Lung (tissue), 12 donors: ENCODE results near the gene TYMS. TPM values are rescaled to one million over a fixed set of nuclear protein-coding genes. Genes with fewer than 3 reads are reported as not detected.

Experiments used
- ATAC-seq: fragments of 200-7000 bp; cut with Tn5 transposase; one replicate; pipeline ENCODE4 v1.9.1; 2020; ENCODE audit warnings: moderate number of reproducible peaks; ENCODE audit not compliant: insufficient read depth, low FRiP score
- DNase-seq, 3 donors: peaks; one replicate each; pipeline ENCODE4 v3.0.0-alpha.2; 2013 to 2017
- H3K27ac ChIP-seq, 2 donors: one replicate each; pipeline ENCODE4 v1.5.1; 2013; ENCODE audit warnings: mild to moderate bottlenecking in 2 of 2, moderate library complexity in 2 of 2, control low read depth in 1 of 2, inconsistent platforms in 1 of 2, low read depth in 1 of 2, low read length in 1 of 2
- H3K27me3 ChIP-seq, 3 donors: one replicate each; pipeline ENCODE4 v1.5.1; 2013; ENCODE audit warnings: low read length in 2 of 3; ENCODE audit not compliant: control insufficient read depth in 3 of 3, insufficient read depth in 3 of 3
- H3K36me3 ChIP-seq, 4 donors: one replicate each; pipeline ENCODE4 v1.5.1; 2013; ENCODE audit warnings: low read length in 4 of 4, mild to moderate bottlenecking in 1 of 4, moderate library complexity in 1 of 4; ENCODE audit not compliant: control insufficient read depth in 4 of 4, insufficient read depth in 4 of 4
- H3K4me1 ChIP-seq, 5 donors: one replicate each; pipeline ENCODE4 v1.5.1; 2013; ENCODE audit warnings: low read length in 5 of 5, mild to moderate bottlenecking in 2 of 5, moderate library complexity in 1 of 5; ENCODE audit not compliant: control insufficient read depth in 5 of 5, insufficient read depth in 5 of 5
- H3K4me3 ChIP-seq: one replicate; pipeline ENCODE4 v1.5.1; 2013; ENCODE audit warnings: mild to moderate bottlenecking, control low read depth, moderate library complexity
- H3K9ac ChIP-seq, 2 donors: one replicate each; pipeline ENCODE4 v1.5.1; 2013; ENCODE audit warnings: low read length in 2 of 2, control low read depth in 1 of 2; ENCODE audit not compliant: insufficient read depth in 1 of 2
- H3K9me3 ChIP-seq, 4 donors: one replicate each; pipeline ENCODE4 v1.5.1; 2013; ENCODE audit warnings: low read length in 3 of 4, mild to moderate bottlenecking in 1 of 4, moderate library complexity in 1 of 4; ENCODE audit not compliant: control insufficient read depth in 4 of 4, insufficient read depth in 3 of 4
- WGBS, 2 donors: extraction: QIAGEN DNeasy Blood & Tissue Kit; methylation state at CpG; one replicate each; pipeline ENCODE4 v1.1.7; 2013; 5-methylcytosine and 5-hydroxymethylcytosine counted together
- polyA plus RNA-seq, 2 donors: library from polyadenylated mRNA; stranded (reverse); fragments of 200-250 nt; gene quantifications; one replicate each; pipeline ENCODE4 v1.2.1, GENCODE V29; 2013
- total RNA-seq, 2 donors: library from RNA; depleted of rRNA in 1 of 2; stranded (reverse); fragments of >200 nt in 1 of 2; gene quantifications; one replicate each; pipeline ENCODE4 v1.2.1, GENCODE V29; 2014 to 2021
- TF ChIP-seq, protein P1 (sequence below): IDR thresholded peaks from 2 replicates; pipeline ENCODE4 v1.5.1; 2012; ENCODE audit warnings: mild to moderate bottlenecking; ENCODE audit errors: control extremely low read depth, extremely low read depth
- donor health status: control.
- donor health status: control.
- donor health status: Bipolar disorder and iron deficiency.
- donor health status: healthy.
- donor health status: DM: yes; HTN: yes; CAD: no.

The TYMS gene
- total and polyA plus RNA-seq, 4 donors = 5.8 to 23.4 (median 8.2) TPM

DNA sequence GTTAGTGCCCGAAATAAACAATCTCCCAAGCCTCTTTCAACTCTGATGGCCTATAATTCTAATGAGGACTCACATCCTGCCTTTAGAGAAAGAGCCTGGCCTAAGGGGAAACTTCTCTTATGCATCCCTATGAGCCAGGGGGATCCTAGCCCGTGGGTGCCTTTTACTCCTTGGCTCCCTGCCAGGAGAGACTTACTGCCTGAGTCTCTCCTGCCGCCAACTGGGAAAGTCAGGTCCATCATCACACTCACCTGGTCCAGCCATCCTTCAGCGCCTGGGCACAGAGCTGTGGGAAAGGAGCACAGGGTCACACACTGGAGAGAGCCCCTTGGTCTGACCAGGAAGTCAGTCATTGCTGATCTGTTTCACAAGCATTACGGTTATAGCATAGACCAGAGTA lies 30.9 kb downstream of the TYMS start:
- Histone ChIP-seq H3K27me3 (no peaks in the 10 kb centered on the region), H3K27ac (no peak overlapping the region), H3K36me3 (peaks cover 0 to 36% (median 7%) of the 10 kb centered on the region in 4 donors), H3K4me3 (no peak overlapping the region), H3K4me1 (peaks cover 0 to 3% (median 0%) of the 10 kb centered on the region in 5 donors), H3K9ac (no peak overlapping the region), H3K9me3 (no peaks in the 10 kb centered on the region)
- ATAC-seq (no peak), DNase-seq (no peak)
- 75 to 78% methylated on average over 5 of the region's 5 CpGs for WGBS, 2 donors
- TF ChIP-seq, protein P1, sequence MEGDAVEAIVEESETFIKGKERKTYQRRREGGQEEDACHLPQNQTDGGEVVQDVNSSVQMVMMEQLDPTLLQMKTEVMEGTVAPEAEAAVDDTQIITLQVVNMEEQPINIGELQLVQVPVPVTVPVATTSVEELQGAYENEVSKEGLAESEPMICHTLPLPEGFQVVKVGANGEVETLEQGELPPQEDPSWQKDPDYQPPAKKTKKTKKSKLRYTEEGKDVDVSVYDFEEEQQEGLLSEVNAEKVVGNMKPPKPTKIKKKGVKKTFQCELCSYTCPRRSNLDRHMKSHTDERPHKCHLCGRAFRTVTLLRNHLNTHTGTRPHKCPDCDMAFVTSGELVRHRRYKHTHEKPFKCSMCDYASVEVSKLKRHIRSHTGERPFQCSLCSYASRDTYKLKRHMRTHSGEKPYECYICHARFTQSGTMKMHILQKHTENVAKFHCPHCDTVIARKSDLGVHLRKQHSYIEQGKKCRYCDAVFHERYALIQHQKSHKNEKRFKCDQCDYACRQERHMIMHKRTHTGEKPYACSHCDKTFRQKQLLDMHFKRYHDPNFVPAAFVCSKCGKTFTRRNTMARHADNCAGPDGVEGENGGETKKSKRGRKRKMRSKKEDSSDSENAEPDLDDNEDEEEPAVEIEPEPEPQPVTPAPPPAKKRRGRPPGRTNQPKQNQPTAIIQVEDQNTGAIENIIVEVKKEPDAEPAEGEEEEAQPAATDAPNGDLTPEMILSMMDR = no peak

DNA sequence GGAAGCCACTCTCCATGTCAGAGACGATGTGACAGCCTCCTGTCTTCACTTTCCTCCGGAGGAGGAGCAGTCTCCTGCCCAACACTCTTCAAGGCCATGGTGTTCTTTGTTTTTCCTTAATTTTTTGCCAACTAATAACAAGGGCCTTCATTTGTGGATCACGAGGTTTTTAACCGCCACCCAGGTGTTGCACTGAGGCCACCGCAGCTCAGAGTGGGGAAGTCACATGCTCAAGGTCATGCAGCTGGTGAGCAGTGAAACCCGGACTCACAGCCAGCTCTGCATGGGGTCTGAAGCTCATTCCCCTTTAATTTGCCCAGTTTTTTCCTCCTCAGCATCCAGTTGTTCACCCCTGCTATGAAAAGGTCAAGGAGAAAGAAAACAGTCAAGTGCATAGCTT lies 35.4 kb downstream of the TYMS start:
- ATAC-seq (no peak), DNase-seq (no peak)
- H3K27ac ChIP-seq = no peak overlapping the region
- H3K4me1 ChIP-seq = no peaks in the 10 kb centered on the region
- TF ChIP-seq, protein P1 = no peak
- no peaks in the 10 kb centered on the region for H3K27me3 ChIP-seq
- no peaks in the 10 kb centered on the region for H3K9me3 ChIP-seq
- no peak overlapping the region for H3K4me3 ChIP-seq
- 77 to 84% methylated on average over 6 of the region's 6 CpGs for WGBS, 2 donors
- no peak overlapping the region for H3K9ac ChIP-seq
- H3K36me3 ChIP-seq = peaks cover 0 to 31% (median 6%) of the 10 kb centered on the region in 4 donors

DNA sequence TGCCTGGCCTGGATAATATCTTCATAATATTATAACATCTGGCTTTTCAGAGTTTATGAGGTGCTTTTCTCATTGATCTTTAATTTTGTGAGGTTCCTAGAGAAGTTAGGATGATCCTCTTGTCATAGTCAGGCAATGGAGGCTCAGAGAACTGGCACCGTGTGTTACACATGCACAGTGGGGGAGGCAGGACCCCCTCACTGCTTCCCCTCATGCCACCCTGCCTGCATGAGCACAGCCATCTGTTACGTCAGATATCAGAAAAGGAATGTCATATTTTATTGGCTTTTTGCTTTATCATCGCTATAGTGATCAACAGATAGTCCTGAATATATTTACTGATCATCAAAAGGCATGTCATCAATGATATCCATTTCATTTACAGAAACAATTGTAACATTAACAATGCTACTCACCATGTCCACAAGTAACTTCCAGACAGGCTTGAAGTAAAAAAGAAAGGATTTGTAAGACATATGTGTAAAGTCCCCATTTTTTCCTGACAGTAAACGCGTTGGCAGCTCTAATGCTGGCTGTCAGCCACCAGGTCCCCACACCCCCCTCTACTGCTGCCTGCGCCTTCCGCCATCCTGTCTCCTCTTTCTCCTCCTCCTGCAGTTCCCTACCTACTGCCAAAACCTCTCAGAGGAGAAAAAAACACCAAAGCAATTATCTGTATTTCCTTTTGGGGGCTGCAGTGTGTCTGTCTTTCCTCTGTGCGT lies 36.2 kb downstream of the TYMS start:
- TF ChIP-seq, protein P1 = no peak
- Histone ChIP-seq H3K4me3 (no peak overlapping the region), H3K36me3 (peaks cover 0 to 31% (median 6%) of the 10 kb centered on the region in 4 donors), H3K27ac (no peak overlapping the region), H3K9ac (no peak overlapping the region), H3K27me3 (no peaks in the 10 kb centered on the region), H3K4me1 (no peaks in the 10 kb centered on the region), H3K9me3 (no peaks in the 10 kb centered on the region)
- ATAC-seq = no peak
- WGBS, 2 donors = 62 to 80% methylated on average over 8 of the region's 8 CpGs
- no peak for DNase-seq
